GM23338 (cell line): ENCODE measurements around the gene ZNF567. TPM values are rescaled to one million over a fixed set of nuclear protein-coding genes. Genes with fewer than 3 reads are reported as not detected.

Experiments used
- ATAC-seq: fragments of 200-7000 bp; cut with Tn5 transposase; 3 replicates; pipeline ENCODE4 v1.9.1; 2020
- DNase-seq: peaks from one replicate; pipeline ENCODE4 v3.0.0-alpha.2; 2015; ENCODE audit warnings: low spot score
- H2AFZ ChIP-seq: fragments of 200-600 bp; sonication (generic); 2 replicates; pipeline ENCODE4 v1.8.0; 2016; ENCODE audit warnings: antibody characterized with exemption, mild to moderate bottlenecking, moderate library complexity
- H3F3A ChIP-seq: fragments of 200-600 bp; sonication (generic); replicated peaks from 2 replicates; pipeline ENCODE4 v1.8.0; 2017; ENCODE audit warnings: antibody characterized with exemption, mixed run types, low read depth
- H3K27ac ChIP-seq: fragments of 200-600 bp; sonication (generic); 2 replicates; pipeline ENCODE4 v1.6.1; 2016; ENCODE audit warnings: low read depth
- H3K27me3 ChIP-seq: fragments of 200-600 bp; sonication (generic); 2 replicates; pipeline ENCODE4 v1.8.0; 2016; ENCODE audit warnings: mild to moderate bottlenecking, mixed run types, moderate library complexity; ENCODE audit not compliant: insufficient read depth
- H3K36me3 ChIP-seq: fragments of 200-600 bp; sonication (generic); 2 replicates; pipeline ENCODE4 v1.8.0; 2016; ENCODE audit warnings: mild to moderate bottlenecking; ENCODE audit not compliant: insufficient read depth
- H3K4me1 ChIP-seq: fragments of 200-600 bp; sonication (generic); 2 replicates; pipeline ENCODE4 v1.8.0; 2016; ENCODE audit warnings: mild to moderate bottlenecking, moderate library complexity; ENCODE audit not compliant: insufficient read depth
- H3K4me2 ChIP-seq: fragments of 200-600 bp; sonication (generic); 2 replicates; pipeline ENCODE4 v1.7.1; 2017; ENCODE audit warnings: mixed run types
- H3K4me3 ChIP-seq: fragments of 200-600 bp; sonication (generic); 2 replicates; pipeline ENCODE4 v1.6.1; 2016; ENCODE audit warnings: mixed run types
- H3K79me2 ChIP-seq: fragments of 200-600 bp; sonication (generic); replicated peaks from 2 replicates; pipeline ENCODE4 v1.8.0; 2017; ENCODE audit warnings: mild to moderate bottlenecking; ENCODE audit not compliant: insufficient read depth
- H3K9me2 ChIP-seq: fragments of 200-600 bp; sonication (generic); 2 replicates; pipeline ENCODE4 v1.8.0; 2017; ENCODE audit not compliant: insufficient read depth
- H4K20me1 ChIP-seq: fragments of 200-600 bp; sonication (generic); replicated peaks from 2 replicates; pipeline ENCODE4 v1.8.0; 2017; ENCODE audit warnings: mild to moderate bottlenecking; ENCODE audit not compliant: insufficient read depth
- H3K27ac Mint-ChIP-seq: 2 replicates; pipeline ENCODE4 v1.8.0; 2020; ENCODE audit warnings: inconsistent platforms, mild to moderate bottlenecking, moderate library complexity, mixed read lengths
- H3K27me3 Mint-ChIP-seq: 3 replicates; pipeline ENCODE4 v1.8.0; 2022; ENCODE audit warnings: low read depth, mild to moderate bottlenecking, moderate library complexity, mixed read lengths, inconsistent platforms; ENCODE audit not compliant: insufficient read depth, poor library complexity
- H3K36me3 Mint-ChIP-seq: 3 replicates; pipeline ENCODE4 v1.8.0; 2021; ENCODE audit warnings: low read depth, mild to moderate bottlenecking, inconsistent platforms, moderate library complexity, mixed read lengths
- H3K4me1 Mint-ChIP-seq: 3 replicates; pipeline ENCODE4 v1.8.0; 2020; ENCODE audit warnings: mild to moderate bottlenecking, inconsistent platforms, mixed read lengths
- H3K4me3 Mint-ChIP-seq: 3 replicates; pipeline ENCODE4 v1.8.0; 2021; ENCODE audit warnings: moderate library complexity, mild to moderate bottlenecking, inconsistent platforms, mixed read lengths
- H3K9me3 Mint-ChIP-seq: 3 replicates; pipeline ENCODE4 v1.8.0; 2020; ENCODE audit warnings: moderate library complexity, mild to moderate bottlenecking, inconsistent platforms, mixed read lengths
- CREB1 ChIP-seq: fragments of 250-450 bp; sonication (Bioruptor Pico); IDR thresholded peaks from 2 replicates; pipeline ENCODE4 v1.5.0; 2020; ENCODE audit warnings: low read depth, mild to moderate bottlenecking, moderate library complexity
- CTCF ChIP-seq, 2 experiments: fragments of 200-600 bp in 1 of 2; sonication (generic) in 1 of 2; conservative IDR thresholded peaks; 2 replicates each; pipeline versions ENCODE4 v1.5.1 to v1.6.1; 2016 to 2017; ENCODE audit warnings: antibody characterized with exemption in 2 of 2, low read depth in 2 of 2, mild to moderate bottlenecking in 2 of 2, moderate library complexity in 1 of 2
- EZH2phosphoT487 ChIP-seq: fragments of 200-600 bp; sonication (generic); IDR thresholded peaks from one replicate; pipeline ENCODE4 v1.8.1; 2018; ENCODE audit warnings: antibody characterized with exemption; ENCODE audit not compliant: unreplicated experiment
- NANOG ChIP-seq: IDR thresholded peaks from 2 replicates; pipeline ENCODE4 v1.6.1; 2016; ENCODE audit warnings: antibody characterized with exemption, borderline replicate concordance
- POLR2AphosphoS5 ChIP-seq: IDR thresholded peaks from 2 replicates; pipeline ENCODE4 v1.6.1; 2016; ENCODE audit warnings: antibody characterized with exemption, low read depth
- STAT1 ChIP-seq: IDR thresholded peaks from one replicate; pipeline ENCODE4 v1.6.1; 2016; ENCODE audit warnings: antibody characterized with exemption; ENCODE audit not compliant: unreplicated experiment
- ZNF114 ChIP-seq: fragments of 250-450 bp; sonication (Bioruptor Pico); IDR thresholded peaks from 2 replicates; pipeline ENCODE4 v1.5.0; 2020; ENCODE audit warnings: mild to moderate bottlenecking, moderate library complexity
- ZNF331 ChIP-seq: fragments of 250-450 bp; sonication (Bioruptor Pico); IDR thresholded peaks from 2 replicates; pipeline ENCODE4 v1.5.0; 2020; ENCODE audit warnings: low read depth, mild to moderate bottlenecking, moderate library complexity
- long read RNA-seq: library from polyadenylated mRNA; unstranded; transcript quantifications from one replicate; pipeline ENCODE4 v2.0.0, GENCODE V29; 2020; ENCODE audit not compliant: unreplicated experiment
- polyA plus RNA-seq: library from polyadenylated mRNA; unstranded; fragments of >200 nt; fragmentation: Nextera tagmentation; extraction: Ambion mirVana; gene quantifications from 2 replicates; pipeline ENCODE4 v1.2.1, GENCODE V29; 2016
- total RNA-seq: library from RNA; depleted of rRNA; stranded (reverse); fragments of >200 nt; shearing (Covaris generic); gene quantifications from 2 replicates; pipeline ENCODE4 v1.2.3, GENCODE V29; 2014; rRNA removed
- TF ChIP-seq, protein P1 (sequence below): IDR thresholded peaks from 2 replicates; pipeline ENCODE4 v1.6.1; 2016; ENCODE audit warnings: antibody characterized with exemption

The ZNF567 gene
- total RNA-seq (15.6 and 15.8 TPM in 2 replicates), polyA plus RNA-seq (17.3 and 17.6 TPM in 2 replicates)
- long read RNA-seq, partial matches to known transcripts, result 3 of 7 reads
- long read RNA-seq, other reads (novel, unspliced or antisense), result 3 of 7 reads

- Histone ChIP-seq H4K20me1 (peaks cover 17% of the 10 kb centered on the region; the same call in 1 of the 2 replicates), H3K79me2 (peaks cover 49% of the 10 kb centered on the region), H3F3A (no peaks in the 10 kb centered on the region; the same call in 1 of the 2 replicates), H3K4me2 (peak within 1 kb of the TSS; percentile 97), H2AFZ (peak within 1 kb of the TSS; percentile 99), H3K9me2 (peaks cover 9% of the 10 kb centered on the region; the same call in 1 of the 2 replicates), H3K36me3 (peaks cover 25% of the 10 kb centered on the region), H3K4me1 (peaks cover 8% of the 10 kb centered on the region; the same call in 1 of the 2 replicates), H3K4me3 (peak within 1 kb of the TSS; percentile 97), H3K27ac (peak within 1 kb of the TSS; percentile 78), H3K27me3 (no peaks in the 10 kb centered on the region)
- TF ChIP-seq, protein P1, sequence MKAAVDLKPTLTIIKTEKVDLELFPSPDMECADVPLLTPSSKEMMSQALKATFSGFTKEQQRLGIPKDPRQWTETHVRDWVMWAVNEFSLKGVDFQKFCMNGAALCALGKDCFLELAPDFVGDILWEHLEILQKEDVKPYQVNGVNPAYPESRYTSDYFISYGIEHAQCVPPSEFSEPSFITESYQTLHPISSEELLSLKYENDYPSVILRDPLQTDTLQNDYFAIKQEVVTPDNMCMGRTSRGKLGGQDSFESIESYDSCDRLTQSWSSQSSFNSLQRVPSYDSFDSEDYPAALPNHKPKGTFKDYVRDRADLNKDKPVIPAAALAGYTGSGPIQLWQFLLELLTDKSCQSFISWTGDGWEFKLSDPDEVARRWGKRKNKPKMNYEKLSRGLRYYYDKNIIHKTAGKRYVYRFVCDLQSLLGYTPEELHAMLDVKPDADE, result peak; percentile 93
- TF ChIP-seq EZH2phosphoT487 (no peak), STAT1 (no peak), POLR2AphosphoS5 (peak; percentile 99), CTCF (conservative IDR thresholded peaks at IDR 0.05; ENCODE audit: low read depth in 2 of 2) (no peak), CREB1 (CRISPR knock-in tag) (0 out of 2 replicates have a peak, but pooled peaks have one; percentile 29)
- Mint-ChIP-seq H3K4me3 (peak within 1 kb of the TSS; percentile 94), H3K9me3 (peaks cover 47% of the 10 kb centered on the region), H3K4me1 (peaks cover 12% of the 10 kb centered on the region), H3K27me3 (peaks cover 13% of the 10 kb centered on the region), H3K36me3 (peaks cover 56% of the 10 kb centered on the region), H3K27ac (peak within 1 kb of the TSS; percentile 97)
- ATAC-seq, result peak; percentile 94
- peak; percentile 100 for DNase-seq
Measured at GRCh38 chr19:36687214-36688056, at the start of gene ZNF567. Gene ZNF567 (plus strand): TSS chr19:36687612. CDS start chr19:36694868, 7,256 bp downstream.

DNA sequence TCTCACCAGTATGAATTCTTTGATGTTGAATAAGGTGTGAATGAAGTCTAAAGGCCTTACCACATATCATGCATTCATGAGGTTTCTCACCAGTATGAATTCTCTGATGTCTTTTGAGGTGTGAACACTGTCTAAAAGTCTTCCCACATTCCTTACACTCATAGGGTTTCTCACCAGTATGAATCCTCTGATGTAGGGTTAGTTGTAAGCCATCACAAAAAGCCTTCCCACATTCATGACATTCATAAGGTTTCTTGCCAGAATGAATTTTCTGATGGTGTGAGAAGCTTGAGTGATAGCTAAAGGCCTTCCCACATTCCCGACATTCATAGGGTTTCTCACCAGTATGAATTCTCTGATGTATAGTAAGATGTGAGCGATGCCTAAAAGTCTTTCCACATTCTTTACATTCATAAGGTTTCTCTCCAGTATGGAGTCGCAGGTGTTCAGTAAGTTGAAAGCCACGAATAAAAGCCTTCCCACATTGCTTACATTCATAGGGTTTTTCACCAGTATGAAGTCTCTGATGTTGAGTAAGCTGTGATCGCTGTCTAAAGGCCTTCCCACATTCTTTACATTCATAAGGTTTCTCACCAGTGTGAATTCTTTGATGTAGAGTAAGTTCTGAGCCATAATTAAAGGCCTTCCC is 48.4 kb upstream of the ZNF567 start:
- Mint-ChIP-seq H3K4me3 (no peak overlapping the region), H3K36me3 (peaks cover 73% of the 10 kb centered on the region)

More for the DNA sequence above, 48.4 kb upstream of the ZNF567 start:
- ATAC-seq, result no peak
- Mint-ChIP-seq H3K9me3 (peaks cover 93% of the 10 kb centered on the region), H3K27me3 (peaks cover 2% of the 10 kb centered on the region), H3K4me1 (no peaks in the 10 kb centered on the region), H3K27ac (no peak overlapping the region)
- H3F3A ChIP-seq, result no peaks in the 10 kb centered on the region
- H3K27me3 ChIP-seq, result no peaks in the 10 kb centered on the region
- H3K27ac ChIP-seq, result no peak overlapping the region
- H3K4me1 ChIP-seq, result no peaks in the 10 kb centered on the region
- no peaks in the 10 kb centered on the region for H3K9me2 ChIP-seq
- H2AFZ ChIP-seq, result no peak overlapping the region
- no peaks in the 10 kb centered on the region for H3K79me2 ChIP-seq
- no peak overlapping the region for H3K4me3 ChIP-seq
- no peaks in the 10 kb centered on the region for H4K20me1 ChIP-seq
- peaks cover 37% of the 10 kb centered on the region for H3K36me3 ChIP-seq
- TF ChIP-seq CTCF (conservative IDR thresholded peaks at IDR 0.05; ENCODE audit: low read depth in 2 of 2), result no peak
- TF ChIP-seq ZNF114 (CRISPR knock-in tag), result no peak
- TF ChIP-seq POLR2AphosphoS5, result no peak
- no peak for TF ChIP-seq EZH2phosphoT487
- TF ChIP-seq STAT1, result no peak
- TF ChIP-seq NANOG, result no peak
- no peak for TF ChIP-seq ZNF331
- no peak overlapping the region for H3K4me2 ChIP-seq
- peak; percentile 2 for DNase-seq
